K562 (cell line): ENCODE results near the gene CHCHD4. TPM values are rescaled to one million over a fixed set of nuclear protein-coding genes. Genes with fewer than 3 reads are reported as not detected.
A peak's percentile ranks its signal among the peaks of the same experiment; 100 is the strongest.

Source experiments
- HDAC2 ChIP-seq: fragments of 450-650 bp; IDR thresholded peaks from 2 replicates; pipeline ENCODE4 v1.6.1; 2016; ENCODE audit warnings: mild to moderate bottlenecking
- KDM4B ChIP-seq, 2 experiments: fragments of 450-650 bp in 1 of 2; sonication (generic) in 1 of 2; IDR thresholded peaks; 2 replicates each; pipeline ENCODE4 v1.6.1; 2016 to 2017; ENCODE audit warnings: borderline replicate concordance in 2 of 2, antibody characterized with exemption in 1 of 2, low read depth in 1 of 2, mild to moderate bottlenecking in 1 of 2
- SAP30 ChIP-seq: fragments of 200-600 bp; sonication (generic); IDR thresholded peaks from 2 replicates; pipeline ENCODE4 v1.6.1; 2012; ENCODE audit warnings: borderline replicate concordance, low read depth, mild to moderate bottlenecking, moderate library complexity, low read length, control low read depth, inconsistent platforms; ENCODE audit not compliant: insufficient read depth, poor library complexity, severe bottlenecking
- ZKSCAN3 ChIP-seq: fragments of 250-450 bp; sonication (Bioruptor Pico); IDR thresholded peaks from 2 replicates; pipeline ENCODE4 v1.4.0; 2020
- ZNF174 ChIP-seq: fragments of 250-450 bp; sonication (Bioruptor Pico); IDR thresholded peaks from 2 replicates; pipeline ENCODE4 v1.4.0; 2020; ENCODE audit warnings: mild to moderate bottlenecking
- polyA plus RNA-seq, 8 experiments: library from polyadenylated mRNA; depleted of rRNA in 4 of 8; stranded (reverse) in 5 of 8; unstranded in 3 of 8; fragments of >200 nt; fragmentation: Nextera tagmentation in 2 of 8; fragmentation: Illumina TruSeq in 1 of 8; extraction: Ambion mirVana in 2 of 8; extraction: Trizol in 1 of 8; gene quantifications; 2 replicates each; pipeline versions ENCODE4 v1.2.1 to v1.2.3, GENCODE V29; 2011 to 2014; ENCODE audit warnings: inconsistent platforms in 1 of 8, missing spikeins in 1 of 8
- total RNA-seq, 7 experiments: library from RNA; depleted of rRNA in 6 of 7; stranded (reverse); fragments of >200 nt in 6 of 7; fragmentation: Illumina TruSeq in 2 of 7; extraction: Trizol in 2 of 7; gene quantifications; 2 replicates each; pipeline versions ENCODE4 v1.2.1 to v1.2.3, GENCODE V29; 2011 to 2021; ENCODE audit warnings: low replicate concordance in 1 of 7
- TF ChIP-seq, protein P1 (sequence below): fragments of 200-800 bp; sonication (Bioruptor generic); IDR thresholded peaks from 2 replicates; pipeline ENCODE4 v1.6.1; 2017; ENCODE audit warnings: missing genetic modification characterization, missing compliant biosample characterization
- TF ChIP-seq, protein P2 (sequence below): sonication (generic); formaldehyde crosslinking; IDR thresholded peaks from 2 replicates; pipeline ENCODE4 v1.9.0; 2022; ENCODE audit warnings: mild to moderate bottlenecking, missing genetic modification reagents

The CHCHD4 gene
- total and polyA plus RNA-seq, 9 of the 15 experiments (the other 6 are each of a cell fraction or from before 2014, with no cell fraction given) = 55.4 to 225 (median 77.2) TPM

GRCh38 chr3:14124223-14124614 lies 451 bp downstream of the CHCHD4 start (continued):
- TF ChIP-seq ZNF174 (CRISPR knock-in tag) (no peak), ZKSCAN3 (CRISPR knock-in tag) (no peak), SAP30 (peak; percentile 93), KDM4B (IDR thresholded peaks at IDR 0.05; ENCODE audit: borderline replicate concordance in 2 of 2, low read depth in 1 of 2) (0 out of 4 replicates have a peak, but pooled peaks of 1 of the 2 experiments have one; percentile 1), HDAC2 (peak; percentile 72)
- TF ChIP-seq, protein P1, sequence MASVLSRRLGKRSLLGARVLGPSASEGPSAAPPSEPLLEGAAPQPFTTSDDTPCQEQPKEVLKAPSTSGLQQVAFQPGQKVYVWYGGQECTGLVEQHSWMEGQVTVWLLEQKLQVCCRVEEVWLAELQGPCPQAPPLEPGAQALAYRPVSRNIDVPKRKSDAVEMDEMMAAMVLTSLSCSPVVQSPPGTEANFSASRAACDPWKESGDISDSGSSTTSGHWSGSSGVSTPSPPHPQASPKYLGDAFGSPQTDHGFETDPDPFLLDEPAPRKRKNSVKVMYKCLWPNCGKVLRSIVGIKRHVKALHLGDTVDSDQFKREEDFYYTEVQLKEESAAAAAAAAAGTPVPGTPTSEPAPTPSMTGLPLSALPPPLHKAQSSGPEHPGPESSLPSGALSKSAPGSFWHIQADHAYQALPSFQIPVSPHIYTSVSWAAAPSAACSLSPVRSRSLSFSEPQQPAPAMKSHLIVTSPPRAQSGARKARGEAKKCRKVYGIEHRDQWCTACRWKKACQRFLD (CRISPR knock-in tag) = 0 out of 2 replicates have a peak, but pooled peaks have one; percentile 84
- TF ChIP-seq, protein P2, sequence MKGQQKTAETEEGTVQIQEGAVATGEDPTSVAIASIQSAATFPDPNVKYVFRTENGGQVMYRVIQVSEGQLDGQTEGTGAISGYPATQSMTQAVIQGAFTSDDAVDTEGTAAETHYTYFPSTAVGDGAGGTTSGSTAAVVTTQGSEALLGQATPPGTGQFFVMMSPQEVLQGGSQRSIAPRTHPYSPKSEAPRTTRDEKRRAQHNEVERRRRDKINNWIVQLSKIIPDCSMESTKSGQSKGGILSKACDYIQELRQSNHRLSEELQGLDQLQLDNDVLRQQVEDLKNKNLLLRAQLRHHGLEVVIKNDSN (CRISPR knock-in tag) = peak; percentile 54; the same call in 1 of the 2 replicates
- TF ChIP-seq, all 486 proteins: peak for 82
